HepG2 (cell line): ENCODE data around the gene PRKCB. TPM values are rescaled to one million over a fixed set of nuclear protein-coding genes. Genes with fewer than 3 reads are reported as not detected.

ENCODE experiments used
- ATAC-seq: fragments of 200-7000 bp; cut with Tn5 transposase; 3 replicates; pipeline ENCODE4 v1.9.1; 2020; ENCODE audit warnings: mild to moderate bottlenecking, moderate library complexity
- BruUV-seq: library from RNA; stranded (reverse); fragments of 400-500 nt; replicated peaks from 2 replicates; lab custom pipeline; 2021; lab: Mats Ljungman, UMichigan
- CTCF ChIA-PET: fragments of 300-600 bp; formaldehyde crosslinking; extraction: SDS; loops from one replicate; lab custom pipeline; 2021; ENCODE audit warnings: low total read pairs, inconsistent platforms, low intra/inter-chr PET ratio; lab: Yijun Ruan, JAX
- POLR2A ChIA-PET: fragments of 350-600 bp; sonication (Branson Sonifier 250); formaldehyde crosslinking; loops from one replicate; lab custom pipeline; 2020; ENCODE audit warnings: antibody characterized with exemption, inconsistent platforms; lab: Yijun Ruan, JAX
- DNase-seq: peaks from one replicate; pipeline ENCODE4 v3.0.0-alpha.2; 2015; ENCODE audit warnings: low spot score
- FAIRE-seq: peaks from 3 replicates; lab custom pipeline; 2011; peaks lifted over from hg19 to GRCh38; lab: Jason Lieb, UNC
- H2AFZ ChIP-seq: one replicate; pipeline ENCODE4 v1.6.1; 2011; ENCODE audit warnings: low read length, inconsistent platforms
- H3K27ac ChIP-seq: fragments of 300-600 bp; 3 replicates; pipeline ENCODE4 v1.8.0; 2011; ENCODE audit warnings: mixed run types, mild to moderate bottlenecking, mixed read lengths, low read length, inconsistent platforms; ENCODE audit not compliant: insufficient read depth; ENCODE audit errors: extremely low read length
- H3K27me3 ChIP-seq, 2 experiments: fragments of 200-600 bp in 1 of 2; 2 replicates in 1 of 2; 3 replicates in 1 of 2; pipeline versions ENCODE4 v1.6.0 to v1.8.0; 2011; ENCODE audit warnings: low read length in 2 of 2, mild to moderate bottlenecking in 2 of 2, moderate library complexity in 2 of 2, inconsistent platforms in 1 of 2; ENCODE audit not compliant: insufficient read depth in 2 of 2, control insufficient read depth in 1 of 2
- H3K36me3 ChIP-seq, 2 experiments: fragments of 200-600 bp in 1 of 2; replicated peaks in 1 of 2; 2 replicates in 1 of 2; 3 replicates in 1 of 2; pipeline versions ENCODE4 v1.5.1 to v1.8.0; 2011; ENCODE audit warnings: low read length in 2 of 2, inconsistent platforms in 1 of 2; ENCODE audit not compliant: insufficient read depth in 2 of 2, control insufficient read depth in 1 of 2
- H3K4me1 ChIP-seq: 2 replicates; pipeline ENCODE4 v1.5.1; 2012; ENCODE audit warnings: low read length, inconsistent platforms; ENCODE audit not compliant: insufficient read depth
- H3K4me2 ChIP-seq: 2 replicates; pipeline ENCODE4 v1.6.0; 2011; ENCODE audit warnings: low read depth, low read length, inconsistent platforms
- H3K4me3 ChIP-seq, 3 experiments: fragments of 200-600 bp in 1 of 3; sonication (generic), shearing (Covaris generic) in 1 of 3; replicated peaks in 1 of 3; 2 replicates each; pipeline ENCODE4 v1.5.1; 2011 to 2016; ENCODE audit warnings: low read length in 3 of 3, inconsistent platforms in 2 of 3, low read depth in 2 of 3, mild to moderate bottlenecking in 2 of 3, control low read depth in 1 of 3, mixed read lengths in 1 of 3; ENCODE audit not compliant: insufficient read depth in 1 of 3
- H3K79me2 ChIP-seq: one replicate; pipeline ENCODE4 v1.6.1; 2011; ENCODE audit warnings: low read length, inconsistent platforms; ENCODE audit not compliant: insufficient read depth
- H3K9ac ChIP-seq: 2 replicates; pipeline ENCODE4 v1.6.0; 2011; ENCODE audit warnings: mild to moderate bottlenecking, low read depth, low read length, inconsistent platforms; ENCODE audit not compliant: insufficient read depth
- H3K9me3 ChIP-seq: 2 replicates; pipeline ENCODE4 v1.5.1; 2012; ENCODE audit warnings: mild to moderate bottlenecking, low read length
- H4K20me1 ChIP-seq: 2 replicates; pipeline ENCODE4 v1.6.0; 2011; ENCODE audit warnings: inconsistent platforms, mild to moderate bottlenecking, low read length, moderate library complexity; ENCODE audit not compliant: insufficient read depth
- ASH2L ChIP-seq: fragments of 300-600, 200-600 bp; sonication (generic); IDR thresholded peaks from 2 replicates; pipeline ENCODE4 v1.7.0; 2017; ENCODE audit warnings: low read depth, mild to moderate bottlenecking, moderate library complexity, mixed read lengths, low read length; ENCODE audit not compliant: insufficient read length
- GZF1 ChIP-seq: sonication (generic); formaldehyde crosslinking; IDR thresholded peaks from 2 replicates; pipeline ENCODE4 v1.5.1; 2020; ENCODE audit warnings: mild to moderate bottlenecking, missing genetic modification reagents
- MTF2 ChIP-seq: sonication (generic); formaldehyde crosslinking; IDR thresholded peaks from 2 replicates; pipeline ENCODE4 v1.5.0; 2020; ENCODE audit warnings: missing genetic modification reagents, borderline replicate concordance
- NKX3-1 ChIP-seq: sonication (generic); formaldehyde crosslinking; IDR thresholded peaks from 2 replicates; pipeline ENCODE4 v1.5.0; 2020; ENCODE audit warnings: missing genetic modification reagents
- NR2F2 ChIP-seq: IDR thresholded peaks from 2 replicates; pipeline ENCODE4 v1.6.1; 2012; ENCODE audit warnings: low read depth, inconsistent platforms, borderline replicate concordance
- PHF21A ChIP-seq: sonication (generic); formaldehyde crosslinking; IDR thresholded peaks from 2 replicates; pipeline ENCODE4 v1.5.0; 2020; ENCODE audit warnings: mild to moderate bottlenecking, missing genetic modification reagents
- TMF1 ChIP-seq: sonication (generic); formaldehyde crosslinking; IDR thresholded peaks from 2 replicates; pipeline ENCODE4 v1.8.1; 2022; ENCODE audit warnings: low read depth, missing genetic modification reagents
- YEATS4 ChIP-seq: sonication (generic); formaldehyde crosslinking; IDR thresholded peaks from 2 replicates; pipeline ENCODE4 v1.4.0; 2020; ENCODE audit warnings: missing genetic modification reagents, borderline replicate concordance
- ZNF549 ChIP-seq: sonication (generic); formaldehyde crosslinking; IDR thresholded peaks from 2 replicates; pipeline ENCODE4 v1.5.0; 2020; ENCODE audit warnings: missing genetic modification reagents
- ZNF660 ChIP-seq: sonication (generic); formaldehyde crosslinking; IDR thresholded peaks from 2 replicates; pipeline ENCODE4 v1.5.1; 2020; ENCODE audit warnings: mild to moderate bottlenecking, low read depth, missing genetic modification reagents, borderline replicate concordance
- ZSCAN29 ChIP-seq: sonication (generic); formaldehyde crosslinking; conservative IDR thresholded peaks from 2 replicates; pipeline ENCODE4 v1.4.0; 2020; ENCODE audit warnings: mild to moderate bottlenecking, missing genetic modification reagents
- WGBS: methylation state at CpG from one replicate; pipeline ENCODE4 v1.1.6; 2017; ENCODE audit warnings: low lambda C conversion rate; 5-methylcytosine and 5-hydroxymethylcytosine counted together
- in situ Hi-C: cut with HindIII; loops from 2 replicates; pipeline ENCODE4 v1.10.0; 2017; ENCODE audit warnings: low pct_unique_long_range_greater_than_20kb; ENCODE audit not compliant: extremely low pct_ligation_motif_present
- intact Hi-C: fragments of 100-400 bp; cut with micrococcal nuclease; formaldehyde crosslinking; loops from one replicate; pipeline ENCODE4 v1.10.0; 2022; ENCODE audit not compliant: unreplicated experiment
- polyA plus RNA-seq, 8 experiments: library from polyadenylated mRNA; depleted of rRNA in 3 of 8; stranded (reverse) in 7 of 8; unstranded in 1 of 8; fragments of >200 nt; fragmentation: Illumina TruSeq in 4 of 8; extraction: Trizol in 4 of 8; gene quantifications; 2 replicates each; pipeline versions ENCODE4 v1.2.1 to v1.2.3, GENCODE V29; 2011 to 2016; ENCODE audit warnings: low read depth in 4 of 8, missing spikeins in 1 of 8, mixed read lengths in 1 of 8; ENCODE audit not compliant: insufficient read depth in 1 of 8
- total RNA-seq, 5 experiments: library from RNA; depleted of rRNA; stranded (reverse); fragments of >200 nt; fragmentation: Illumina TruSeq; extraction: Trizol; gene quantifications; 2 replicates each; pipeline ENCODE4 v1.2.3, GENCODE V29; 2016; ENCODE audit warnings: low read depth in 1 of 5
- TF ChIP-seq, protein P1 (sequence below): sonication (generic); formaldehyde crosslinking; IDR thresholded peaks from 2 replicates; pipeline ENCODE4 v1.8.0; 2022; ENCODE audit warnings: mild to moderate bottlenecking, missing genetic modification reagents, borderline replicate concordance
- TF ChIP-seq, protein P2 (sequence below): sonication (generic); formaldehyde crosslinking; IDR thresholded peaks from 2 replicates; pipeline ENCODE4 v1.5.0; 2020; ENCODE audit warnings: missing genetic modification reagents

The PRKCB gene
- total and polyA plus RNA-seq, 2 of the 13 experiments (the other 11 are each of a cell fraction or from before 2014, with no cell fraction given) = 0.01 TPM; not detected in 1

DNA sequence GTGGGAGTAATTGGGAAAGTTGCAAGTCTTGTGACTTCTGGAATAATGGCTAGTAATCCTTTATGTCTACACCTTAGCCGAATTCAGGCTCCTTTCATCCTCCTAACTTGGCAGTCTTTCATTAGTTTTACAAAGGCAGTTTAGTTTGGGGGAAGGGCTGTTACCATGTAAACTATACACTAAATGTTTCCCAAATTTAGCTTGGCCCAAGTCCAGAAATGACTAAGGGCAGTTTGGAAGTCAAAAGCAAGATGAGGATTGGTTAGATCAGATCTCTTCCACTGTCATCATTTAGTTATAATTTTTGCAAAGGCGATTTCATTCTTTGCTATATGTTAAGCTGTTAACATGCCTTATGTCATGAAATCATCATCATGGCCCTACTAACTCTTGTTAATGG lies 304.9 kb downstream of the PRKCB start:
- intact Hi-C loops = no loop called here

More for the DNA sequence above, 304.9 kb downstream of the PRKCB start:
- H3K4me3 ChIP-seq = no peak overlapping the region
- BruUV-seq = no TSS peak
- no peak overlapping the region for H3K27ac ChIP-seq
- H2AFZ ChIP-seq = no peak overlapping the region
- H3K4me2 ChIP-seq = no peak overlapping the region
- H3K79me2 ChIP-seq = no peaks in the 10 kb centered on the region
- FAIRE-seq (no peak), DNase-seq (no peak), ATAC-seq (no peak)
- WGBS = 0% methylated on average over 2 of the region's 2 CpGs
- POLR2A ChIA-PET = no interaction called here
- CTCF ChIA-PET = no interaction called here
- no peaks in the 10 kb centered on the region for H4K20me1 ChIP-seq
- H3K4me1 ChIP-seq = no peaks in the 10 kb centered on the region
- peaks cover 2 to 7% of the 10 kb centered on the region in 2 experiments; a peak in 2 of 5 replicates for H3K27me3 ChIP-seq
- TF ChIP-seq TMF1 = no peak
- TF ChIP-seq, protein P1, sequence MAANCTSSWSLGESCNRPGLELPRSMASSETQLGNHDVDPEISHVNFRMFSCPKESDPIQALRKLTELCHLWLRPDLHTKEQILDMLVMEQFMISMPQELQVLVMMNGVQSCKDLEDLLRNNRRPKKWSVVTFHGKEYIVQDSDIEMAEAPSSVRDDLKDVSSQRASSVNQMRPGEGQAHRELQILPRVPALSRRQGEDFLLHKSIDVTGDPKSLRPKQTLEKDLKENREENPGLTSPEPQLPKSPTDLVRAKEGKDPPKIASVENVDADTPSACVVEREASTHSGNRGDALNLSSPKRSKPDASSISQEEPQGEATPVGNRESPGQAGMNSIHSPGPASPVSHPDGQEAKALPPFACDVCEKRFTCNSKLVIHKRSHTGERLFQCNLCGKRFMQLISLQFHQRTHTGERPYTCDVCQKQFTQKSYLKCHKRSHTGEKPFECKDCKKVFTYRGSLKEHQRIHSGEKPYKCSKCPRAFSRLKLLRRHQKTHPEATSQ (CRISPR knock-in tag) = no peak
- no peak for TF ChIP-seq ASH2L
- no peak for TF ChIP-seq MTF2 (CRISPR knock-in tag)
- TF ChIP-seq ZSCAN29 = no peak
- TF ChIP-seq ZNF660 = no peak
- no peak for TF ChIP-seq ZNF549 (CRISPR knock-in tag)
- TF ChIP-seq, protein P2, sequence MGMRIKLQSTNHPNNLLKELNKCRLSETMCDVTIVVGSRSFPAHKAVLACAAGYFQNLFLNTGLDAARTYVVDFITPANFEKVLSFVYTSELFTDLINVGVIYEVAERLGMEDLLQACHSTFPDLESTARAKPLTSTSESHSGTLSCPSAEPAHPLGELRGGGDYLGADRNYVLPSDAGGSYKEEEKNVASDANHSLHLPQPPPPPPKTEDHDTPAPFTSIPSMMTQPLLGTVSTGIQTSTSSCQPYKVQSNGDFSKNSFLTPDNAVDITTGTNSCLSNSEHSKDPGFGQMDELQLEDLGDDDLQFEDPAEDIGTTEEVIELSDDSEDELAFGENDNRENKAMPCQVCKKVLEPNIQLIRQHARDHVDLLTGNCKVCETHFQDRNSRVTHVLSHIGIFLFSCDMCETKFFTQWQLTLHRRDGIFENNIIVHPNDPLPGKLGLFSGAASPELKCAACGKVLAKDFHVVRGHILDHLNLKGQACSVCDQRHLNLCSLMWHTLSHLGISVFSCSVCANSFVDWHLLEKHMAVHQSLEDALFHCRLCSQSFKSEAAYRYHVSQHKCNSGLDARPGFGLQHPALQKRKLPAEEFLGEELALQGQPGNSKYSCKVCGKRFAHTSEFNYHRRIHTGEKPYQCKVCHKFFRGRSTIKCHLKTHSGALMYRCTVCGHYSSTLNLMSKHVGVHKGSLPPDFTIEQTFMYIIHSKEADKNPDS (CRISPR knock-in tag) = no peak
- no peak for TF ChIP-seq PHF21A
- no peak for TF ChIP-seq YEATS4 (CRISPR knock-in tag)
- no peak for TF ChIP-seq NR2F2
- no peak for TF ChIP-seq NKX3-1
- TF ChIP-seq GZF1 = no peak
- no peaks in the 10 kb centered on the region for H3K9me3 ChIP-seq
- no peaks in the 10 kb centered on the region for H3K36me3 ChIP-seq
- in situ Hi-C loops = no loop called here
- no peak overlapping the region for H3K9ac ChIP-seq
